ENCODE results near the gene UFSP2.
"Not testable (repeated sequence)": the region's sequence is repeated elsewhere in the genome, so short reads cannot be mapped to it uniquely, and the experiment has no call there.

Gene UFSP2

GRCh38 chr4:185363251-185363650 is 62.5 kb downstream of the UFSP2 start:
- Histone ChIP-seq H2BK12ac (ENCODE audit: low read length) (no peak overlapping the region), H3K36me3 (ENCODE audit: control insufficient read depth in 1 of 2, insufficient read depth in 2 of 2, low read length in 2 of 2) (peaks cover 3 to 4% of the 10 kb centered on the region in 2 experiments), H3K14ac (ENCODE audit: low read length) (no peak overlapping the region), H3K4me1 (ENCODE audit: control insufficient read depth in 1 of 2, insufficient read depth in 2 of 2, low read length in 2 of 2) (peaks cover 0 to 5% of the 10 kb centered on the region in 2 experiments), H4K91ac (ENCODE audit: low read depth, low read length) (no peak overlapping the region), H3K9ac (ENCODE audit: low read length) (no peak overlapping the region), H3K27me3 (ENCODE audit: insufficient read depth, low read length) (no peaks in the 10 kb centered on the region), H2BK120ac (ENCODE audit: insufficient read depth, low read length, poor library complexity) (no peak overlapping the region), H3K4ac (ENCODE audit: low read depth, low read length) (no peak overlapping the region), H3K4me2 (ENCODE audit: low read length) (no peak overlapping the region), H3K79me1 (ENCODE audit: low read length) (no peaks in the 10 kb centered on the region), H3K4me3 (ENCODE audit: low read depth, low read length) (no peak overlapping the region), H4K8ac (ENCODE audit: low read depth, low read length) (no peak overlapping the region), H4K12ac (ENCODE audit: low read depth, low read length) (no peak overlapping the region), H3K18ac (ENCODE audit: low read length) (no peak overlapping the region), H3K9me3 (ENCODE audit: insufficient read depth, low read depth, low read length) (no peaks in the 10 kb centered on the region), H2AK5ac (ENCODE audit: low read length) (no peak overlapping the region), H2AFZ (ENCODE audit: insufficient read depth, low read length, poor library complexity) (no peak overlapping the region), H2BK5ac (ENCODE audit: low read depth, low read length, poor library complexity) (no peak overlapping the region), H3K27ac (ENCODE audit: low read depth, low read length) (no peak overlapping the region), H3K23ac (ENCODE audit: low read length) (no peak overlapping the region), H3K79me2 (ENCODE audit: control insufficient read depth, insufficient read depth, low read length, poor library complexity) (no peaks in the 10 kb centered on the region)
- no CpG with 5 or more reads among the region's 3 CpGs for whole genome bisulfite sequencing (ENCODE audit: extremely low coverage, insufficient coverage, insufficient read length)
- DNase-seq: no peak

GRCh38 chr4:185362570-185362969 is 63.2 kb downstream of the UFSP2 start:
- not testable (repeated sequence) for H3K79me2 ChIP-seq (ENCODE audit: control insufficient read depth, insufficient read depth, low read length, poor library complexity); H3K4me2 ChIP-seq (ENCODE audit: low read length); H3K4me1 ChIP-seq (ENCODE audit: control insufficient read depth in 1 of 2, insufficient read depth in 2 of 2, low read length in 2 of 2); H2AK5ac ChIP-seq (ENCODE audit: low read length); H3K27me3 ChIP-seq (ENCODE audit: insufficient read depth, low read length); H3K79me1 ChIP-seq (ENCODE audit: low read length); H2BK120ac ChIP-seq (ENCODE audit: insufficient read depth, low read length, poor library complexity); H3K27ac ChIP-seq (ENCODE audit: low read depth, low read length); H2AFZ ChIP-seq (ENCODE audit: insufficient read depth, low read length, poor library complexity); H3K14ac ChIP-seq (ENCODE audit: low read length); H2BK12ac ChIP-seq (ENCODE audit: low read length); H3K36me3 ChIP-seq (ENCODE audit: control insufficient read depth in 1 of 2, insufficient read depth in 2 of 2, low read length in 2 of 2); H4K91ac ChIP-seq (ENCODE audit: low read depth, low read length); H4K8ac ChIP-seq (ENCODE audit: low read depth, low read length); H3K4me3 ChIP-seq (ENCODE audit: low read depth, low read length); H3K23ac ChIP-seq (ENCODE audit: low read length); H4K12ac ChIP-seq (ENCODE audit: low read depth, low read length); H3K4ac ChIP-seq (ENCODE audit: low read depth, low read length); H3K9ac ChIP-seq (ENCODE audit: low read length); H3K18ac ChIP-seq (ENCODE audit: low read length); DNase-seq; H3K9me3 ChIP-seq (ENCODE audit: insufficient read depth, low read depth, low read length); H2BK5ac ChIP-seq (ENCODE audit: low read depth, low read length, poor library complexity)
- no CpG with 5 or more reads among the region's 6 CpGs for WGBS (ENCODE audit: extremely low coverage, insufficient coverage, insufficient read length)

- H2BK5ac ChIP-seq (ENCODE audit: low read depth, low read length, poor library complexity): no peak overlapping the region
- no peak overlapping the region for H3K4me2 ChIP-seq (ENCODE audit: low read length)
- no peak overlapping the region for H3K4me3 ChIP-seq (ENCODE audit: low read depth, low read length)
- peaks cover 2 to 4% of the 10 kb centered on the region in 2 experiments for H3K36me3 ChIP-seq (ENCODE audit: control insufficient read depth in 1 of 2, insufficient read depth in 2 of 2, low read length in 2 of 2)
- H3K9ac ChIP-seq (ENCODE audit: low read length): no peak overlapping the region
- H3K14ac ChIP-seq (ENCODE audit: low read length): no peak overlapping the region
- H2BK120ac ChIP-seq (ENCODE audit: insufficient read depth, low read length, poor library complexity): no peak overlapping the region
- H2BK12ac ChIP-seq (ENCODE audit: low read length): no peak overlapping the region
- DNase-seq: no peak
- H3K79me1 ChIP-seq (ENCODE audit: low read length): no peaks in the 10 kb centered on the region
- no peak overlapping the region for H4K91ac ChIP-seq (ENCODE audit: low read depth, low read length)
- H4K8ac ChIP-seq (ENCODE audit: low read depth, low read length): no peak overlapping the region
- no peaks in the 10 kb centered on the region for H3K9me3 ChIP-seq (ENCODE audit: insufficient read depth, low read depth, low read length)
- no peaks in the 10 kb centered on the region for H3K79me2 ChIP-seq (ENCODE audit: control insufficient read depth, insufficient read depth, low read length, poor library complexity)
- no peaks in the 10 kb centered on the region for H3K27me3 ChIP-seq (ENCODE audit: insufficient read depth, low read length)
- H3K4me1 ChIP-seq (ENCODE audit: control insufficient read depth in 1 of 2, insufficient read depth in 2 of 2, low read length in 2 of 2): peaks cover 0 to 5% of the 10 kb centered on the region in 2 experiments
- H3K23ac ChIP-seq (ENCODE audit: low read length): no peak overlapping the region
- no peak overlapping the region for H2AFZ ChIP-seq (ENCODE audit: insufficient read depth, low read length, poor library complexity)
- no CpG with 5 or more reads among the region's 3 CpGs for WGBS (ENCODE audit: extremely low coverage, insufficient coverage, insufficient read length)
- no peak overlapping the region for H3K18ac ChIP-seq (ENCODE audit: low read length)
- H2AK5ac ChIP-seq (ENCODE audit: low read length): no peak overlapping the region
- no peak overlapping the region for H3K27ac ChIP-seq (ENCODE audit: low read depth, low read length)
- H4K12ac ChIP-seq (ENCODE audit: low read depth, low read length): no peak overlapping the region
- H3K4ac ChIP-seq (ENCODE audit: low read depth, low read length): no peak overlapping the region
These were observed 63.9 kb downstream of the UFSP2 start for GRCh38 chr4:185361872-185362271.

- Histone ChIP-seq H4K8ac (ENCODE audit: low read depth, low read length) (no peak overlapping the region), H3K9me3 (ENCODE audit: insufficient read depth, low read depth, low read length) (no peaks in the 10 kb centered on the region), H3K4ac (ENCODE audit: low read depth, low read length) (no peak overlapping the region), H3K79me2 (ENCODE audit: control insufficient read depth, insufficient read depth, low read length, poor library complexity) (no peaks in the 10 kb centered on the region), H3K9ac (ENCODE audit: low read length) (no peak overlapping the region), H3K79me1 (ENCODE audit: low read length) (no peaks in the 10 kb centered on the region), H3K36me3 (ENCODE audit: control insufficient read depth in 1 of 2, insufficient read depth in 2 of 2, low read length in 2 of 2) (peaks cover 1 to 2% of the 10 kb centered on the region in 2 experiments), H2AK5ac (ENCODE audit: low read length) (no peak overlapping the region), H2AFZ (ENCODE audit: insufficient read depth, low read length, poor library complexity) (no peak overlapping the region), H2BK120ac (ENCODE audit: insufficient read depth, low read length, poor library complexity) (no peak overlapping the region), H3K18ac (ENCODE audit: low read length) (no peak overlapping the region), H3K4me3 (ENCODE audit: low read depth, low read length) (no peak overlapping the region), H4K12ac (ENCODE audit: low read depth, low read length) (no peak overlapping the region), H3K27me3 (ENCODE audit: insufficient read depth, low read length) (no peaks in the 10 kb centered on the region), H3K4me1 (ENCODE audit: control insufficient read depth in 1 of 2, insufficient read depth in 2 of 2, low read length in 2 of 2) (peaks cover 0 to 5% of the 10 kb centered on the region in 2 experiments), H3K14ac (ENCODE audit: low read length) (no peak overlapping the region), H2BK5ac (ENCODE audit: low read depth, low read length, poor library complexity) (no peak overlapping the region), H3K4me2 (ENCODE audit: low read length) (no peak overlapping the region), H2BK12ac (ENCODE audit: low read length) (no peak overlapping the region), H3K23ac (ENCODE audit: low read length) (no peak overlapping the region), H4K91ac (ENCODE audit: low read depth, low read length) (no peak overlapping the region), H3K27ac (ENCODE audit: low read depth, low read length) (no peak overlapping the region)
- peak; percentile 27 to 67 for DNase-seq
- WGBS (ENCODE audit: extremely low coverage, insufficient coverage, insufficient read length): no CpG with 5 or more reads among the region's 8 CpGs
These were observed 65.9 kb downstream of the UFSP2 start for GRCh38 chr4:185359767-185360446.

Data from trophoblast cell (in vitro differentiated cells and primary cell).